IMR-90 (cell line): Measurements from ENCODE around the gene FALEC. TPM values are rescaled to one million over a fixed set of nuclear protein-coding genes. Genes with fewer than 3 reads are reported as not detected.
A peak's percentile ranks its signal among the peaks of the same experiment; 100 is the strongest.

Experiments used
- ATAC-seq: fragments of 200-7000 bp; cut with Tn5 transposase; 2 replicates; pipeline ENCODE4 v1.9.1; 2020; ENCODE audit warnings: low read depth, mild to moderate bottlenecking, moderate library complexity
- BruUV-seq: library from RNA; stranded (reverse); fragments of 400-500 nt; replicated peaks from 2 replicates; lab custom pipeline; 2021; lab: Mats Ljungman, UMichigan
- CTCF ChIA-PET: fragments of 300-600 bp; formaldehyde crosslinking; extraction: SDS; loops from one replicate; lab custom pipeline; 2021; ENCODE audit warnings: antibody characterized with exemption; lab: Yijun Ruan, JAX
- POLR2A ChIA-PET: fragments of 300-600 bp; sonication (Branson Sonifier 250); formaldehyde crosslinking; loops from one replicate; lab custom pipeline; 2022; ENCODE audit warnings: antibody characterized with exemption; ENCODE audit not compliant: unreplicated experiment; lab: Charles Lee
- DNase-seq: peaks from one replicate; pipeline ENCODE4 v3.0.0; 2013
- H2AFZ ChIP-seq: replicated peaks from 2 replicates; pipeline ENCODE3; 2013; ENCODE audit warnings: low read length, mild to moderate bottlenecking; ENCODE audit not compliant: poor library complexity
- H2AK5ac ChIP-seq: 2 replicates; pipeline ENCODE4 v1.6.1; 2013; ENCODE audit warnings: low read depth, low read length, inconsistent platforms
- H2AK9ac ChIP-seq: replicated peaks from 2 replicates; pipeline ENCODE3; 2013; ENCODE audit warnings: mild to moderate bottlenecking, low read depth, low read length, moderate library complexity; ENCODE audit not compliant: poor library complexity
- H2BK120ac ChIP-seq: 2 replicates; pipeline ENCODE4 v1.6.1; 2013; ENCODE audit warnings: low read depth, low read length, inconsistent platforms
- H2BK15ac ChIP-seq: 3 replicates; pipeline ENCODE4 v1.6.1; 2013; ENCODE audit warnings: low read depth, low read length, inconsistent platforms
- H2BK20ac ChIP-seq: 2 replicates; pipeline ENCODE4 v1.6.1; 2013; ENCODE audit warnings: low read depth, mild to moderate bottlenecking, inconsistent platforms, low read length, moderate library complexity
- H2BK5ac ChIP-seq: 2 replicates; pipeline ENCODE4 v1.6.1; 2013; ENCODE audit warnings: mild to moderate bottlenecking, low read depth, low read length, inconsistent platforms; ENCODE audit not compliant: poor library complexity, severe bottlenecking
- H3K14ac ChIP-seq: replicated peaks from 2 replicates; pipeline ENCODE4 v1.6.1; 2013; ENCODE audit warnings: low read depth, low read length, inconsistent platforms
- H3K18ac ChIP-seq: 2 replicates; pipeline ENCODE4 v1.6.1; 2013; ENCODE audit warnings: low read depth, low read length, control low read depth
- H3K23ac ChIP-seq: 2 replicates; pipeline ENCODE4 v1.6.1; 2013; ENCODE audit warnings: low read depth, low read length, inconsistent platforms
- H3K27ac ChIP-seq: 2 replicates; pipeline ENCODE4 v1.5.1; 2013; ENCODE audit warnings: mild to moderate bottlenecking, control low read depth, low read length; ENCODE audit not compliant: insufficient read depth
- H3K27me3 ChIP-seq: 2 replicates; pipeline ENCODE4 v1.6.1; 2013; ENCODE audit warnings: low read length; ENCODE audit not compliant: control insufficient read depth, insufficient read depth
- H3K36me3 ChIP-seq: 2 replicates; pipeline ENCODE4 v1.6.1; 2013; ENCODE audit warnings: low read length, mixed read lengths; ENCODE audit not compliant: control insufficient read depth, insufficient read depth
- H3K4ac ChIP-seq: 2 replicates; pipeline ENCODE4 v1.6.1; 2013; ENCODE audit warnings: low read depth, low read length, inconsistent platforms
- H3K4me1 ChIP-seq: 2 replicates; pipeline ENCODE4 v1.6.1; 2013; ENCODE audit warnings: low read length, mixed read lengths; ENCODE audit not compliant: control insufficient read depth, insufficient read depth
- H3K4me2 ChIP-seq: 2 replicates; pipeline ENCODE4 v1.6.1; 2013; ENCODE audit warnings: low read depth, mild to moderate bottlenecking, control low read depth, low read length, moderate library complexity
- H3K4me3 ChIP-seq: 2 replicates; pipeline ENCODE4 v1.5.1; 2013; ENCODE audit warnings: low read depth, mild to moderate bottlenecking, control low read depth, low read length, moderate library complexity; ENCODE audit not compliant: insufficient read depth
- H3K56ac ChIP-seq: 2 replicates; pipeline ENCODE4 v1.6.1; 2013; ENCODE audit warnings: low read length, inconsistent platforms; ENCODE audit not compliant: insufficient read depth; ENCODE audit errors: extremely low read depth
- H3K79me1 ChIP-seq, 2 experiments: 2 replicates each; pipeline ENCODE4 v1.6.1; 2013; ENCODE audit warnings: low read length in 2 of 2, inconsistent platforms in 1 of 2, low read depth in 1 of 2
- H3K9ac ChIP-seq: 2 replicates; pipeline ENCODE4 v1.6.1; 2013; ENCODE audit warnings: low read depth, low read length, control low read depth
- H3K9me1 ChIP-seq: 2 replicates; pipeline ENCODE4 v1.6.1; 2013; ENCODE audit warnings: low read length, inconsistent platforms; ENCODE audit not compliant: insufficient read depth
- H3K9me3 ChIP-seq: 2 replicates; pipeline ENCODE4 v1.6.1; 2013; ENCODE audit warnings: low read length; ENCODE audit not compliant: control insufficient read depth, insufficient read depth
- H4K20me1 ChIP-seq: 2 replicates; pipeline ENCODE4 v1.6.1; 2013; ENCODE audit warnings: low read length, inconsistent platforms; ENCODE audit not compliant: insufficient read depth
- H4K5ac ChIP-seq: 2 replicates; pipeline ENCODE4 v1.6.1; 2013; ENCODE audit warnings: mild to moderate bottlenecking, low read depth, low read length, control low read depth
- H4K8ac ChIP-seq, 2 experiments: 2 replicates each; pipeline ENCODE4 v1.6.1; 2013; ENCODE audit warnings: low read depth in 2 of 2, low read length in 2 of 2, control low read depth in 1 of 2, inconsistent platforms in 1 of 2
- H4K91ac ChIP-seq: 2 replicates; pipeline ENCODE4 v1.6.1; 2013; ENCODE audit warnings: low read depth, low read length, inconsistent platforms; ENCODE audit not compliant: insufficient read depth
- BHLHE40 ChIP-seq: fragments of 150-350 bp; IDR thresholded peaks from 2 replicates; pipeline ENCODE4 v1.6.1; 2016; ENCODE audit warnings: mild to moderate bottlenecking, low read depth, low read length
- CEBPB ChIP-seq: IDR thresholded peaks from 2 replicates; pipeline ENCODE4 v1.6.1; 2012; ENCODE audit warnings: low read depth, low read length, improper control_type of control experiment
- CHD1 ChIP-seq: IDR thresholded peaks from 2 replicates; pipeline ENCODE4 v1.6.1; 2012; ENCODE audit warnings: low read depth, low read length, improper control_type of control experiment
- CTCF ChIP-seq: conservative IDR thresholded peaks from 2 replicates; pipeline ENCODE4 v1.5.1; 2012; ENCODE audit warnings: mild to moderate bottlenecking, low read depth, low read length, improper control_type of control experiment
- FOS ChIP-seq: fragments of 150-350 bp; IDR thresholded peaks from 2 replicates; pipeline ENCODE4 v1.6.1; 2016; ENCODE audit warnings: low read depth, low read length
- MAFK ChIP-seq: IDR thresholded peaks from 2 replicates; pipeline ENCODE4 v1.6.1; 2012; ENCODE audit warnings: low read depth, low read length, improper control_type of control experiment
- MXI1 ChIP-seq: IDR thresholded peaks from 2 replicates; pipeline ENCODE4 v1.6.1; 2012; ENCODE audit warnings: low read depth, mild to moderate bottlenecking, low read length, moderate library complexity, borderline replicate concordance
- NFE2L2 ChIP-seq: fragments of 150-350 bp; IDR thresholded peaks from 2 replicates; pipeline ENCODE4 v1.6.1; 2016; ENCODE audit warnings: low read depth, mild to moderate bottlenecking, low read length
- POLR2A ChIP-seq: IDR thresholded peaks from 2 replicates; pipeline ENCODE4 v1.6.1; 2012; ENCODE audit warnings: mild to moderate bottlenecking, low read depth, low read length
- RAD21 ChIP-seq: IDR thresholded peaks from 2 replicates; pipeline ENCODE4 v1.6.1; 2012; ENCODE audit warnings: low read length, improper control_type of control experiment
- RCOR1 ChIP-seq: IDR thresholded peaks from 2 replicates; pipeline ENCODE4 v1.6.1; 2012; ENCODE audit warnings: mild to moderate bottlenecking, low read length, improper control_type of control experiment; ENCODE audit not compliant: insufficient replicate concordance
- RFX5 ChIP-seq: IDR thresholded peaks from 2 replicates; pipeline ENCODE4 v1.8.0; 2012; ENCODE audit warnings: low read depth, mild to moderate bottlenecking, low read length, moderate library complexity
- SMC3 ChIP-seq: fragments of 150-350 bp; IDR thresholded peaks from 2 replicates; pipeline ENCODE4 v1.6.1; 2016; ENCODE audit warnings: low read depth, mild to moderate bottlenecking, antibody characterized with exemption, low read length, moderate library complexity
- USF2 ChIP-seq: fragments of 150-350 bp; IDR thresholded peaks from 2 replicates; pipeline ENCODE4 v1.6.1; 2017; ENCODE audit warnings: mild to moderate bottlenecking, antibody characterized with exemption, low read length, low read depth
- WGBS, 2 experiments: methylation state at CpG; one replicate each; pipeline versions ENCODE4 v1.1.5 to v1.1.7; 2013; ENCODE audit warnings: missing lambda C conversion rate in 2 of 2; ENCODE audit not compliant: insufficient read length in 1 of 2; ENCODE audit errors: extremely low coverage in 2 of 2; 5-methylcytosine and 5-hydroxymethylcytosine counted together
- dilution Hi-C: fragments of 300-500 bp; cut with HindIII; formaldehyde crosslinking; loops from one replicate; pipeline ENCODE4 v1.14.3; 2018; ENCODE audit warnings: low sequenced_read_pairs; ENCODE audit not compliant: unreplicated experiment
- in situ Hi-C: fragments of 300-500 bp; cut with MboI; formaldehyde crosslinking; loops from 3 replicates; pipeline ENCODE4 v1.14.3; 2019; ENCODE audit warnings: low sequenced_read_pairs, inconsistent platforms, mixed read lengths
- intact Hi-C: fragments of 100-400 bp; cut with micrococcal nuclease; formaldehyde crosslinking; loops from 2 replicates; pipeline ENCODE4 v1.10.0; 2022
- polyA plus RNA-seq, 3 experiments: library from polyadenylated mRNA; depleted of rRNA; stranded (reverse); fragments of >200 nt; gene quantifications; 2 replicates each; pipeline ENCODE4 v1.2.3, GENCODE V29; 2012; ENCODE audit warnings: low replicate concordance in 1 of 3
- total RNA-seq: library from RNA; depleted of rRNA; stranded (reverse); fragments of >200 nt; gene quantifications from 2 replicates; pipeline ENCODE4 v1.2.3, GENCODE V29; 2012

FALEC gene
- total and polyA plus RNA-seq, 2 of the 4 experiments (the other 2 are of a cell fraction), result not detected

DNA sequence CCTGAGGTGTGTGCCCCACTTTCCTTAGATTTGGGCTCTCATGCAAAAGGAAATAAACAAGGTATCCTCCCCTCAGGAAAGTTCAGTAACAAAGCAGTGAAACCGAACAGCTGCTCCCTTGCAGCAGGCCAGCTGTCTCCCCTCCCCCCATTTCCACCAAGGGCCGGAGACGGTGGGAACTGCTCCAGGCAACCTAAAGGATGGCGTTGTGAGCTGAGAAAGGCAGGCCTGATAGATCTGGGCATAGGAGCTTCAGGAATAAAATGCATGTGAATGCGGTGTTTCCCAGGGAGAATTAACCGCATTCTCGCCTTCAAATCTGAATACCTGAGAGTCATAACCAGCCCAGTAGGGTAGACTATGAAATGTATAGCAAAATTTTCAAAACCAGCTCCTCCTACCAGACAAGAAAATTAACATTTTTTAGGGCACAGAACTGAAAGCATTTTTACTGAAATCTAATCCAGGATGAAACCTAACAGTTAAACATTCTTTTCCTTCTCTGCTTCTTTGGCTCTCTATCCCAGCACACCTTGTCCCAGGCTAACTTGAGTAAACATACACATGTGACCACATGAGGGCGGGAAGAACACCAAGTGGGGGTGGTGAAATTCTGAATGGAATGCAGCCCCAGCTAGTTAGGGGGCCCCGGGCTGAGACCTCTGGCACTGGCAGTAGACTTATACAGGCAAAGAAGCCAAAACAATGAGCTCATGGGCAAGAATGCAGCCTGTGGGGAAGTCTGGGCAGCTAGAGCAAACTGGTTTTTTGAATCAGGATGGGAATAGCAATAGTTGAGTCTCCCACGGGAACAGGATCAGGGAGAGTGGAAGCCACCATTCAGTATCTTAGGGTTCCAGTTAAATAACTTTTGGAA is 52.4 kb downstream of the FALEC start:
- H2BK5ac ChIP-seq, result peak overlapping the region; percentile 87
- peak overlapping the region; percentile 83 for H2BK120ac ChIP-seq
- intact Hi-C loops (loop anchor here (10.0 kb wide), 1 partner anchor 437 kb away; the partner anchor contains the start of genes MINDY1 and PRUNE1), in situ Hi-C loops (loop anchor here (10.0 kb wide), 1 partner anchor 237 kb away; the partner anchor contains the start of gene CTSK), dilution Hi-C loops (no loop called here)
- H4K5ac ChIP-seq, result peak overlapping the region; percentile 59
- peak overlapping the region; percentile 50 for H3K4me2 ChIP-seq
- no TSS peak for BruUV-seq
- peak overlapping the region; percentile 38 for H3K14ac ChIP-seq
- H3K4me1 ChIP-seq, result peaks cover 33% of the 10 kb centered on the region
- H3K27ac ChIP-seq, result peak overlapping the region; percentile 89
- peak overlapping the region; percentile 82 for H2AK5ac ChIP-seq
- peak overlapping the region; percentile 55; the same call in 2 of the 3 replicates for H2BK15ac ChIP-seq
- POLR2A ChIA-PET, result interaction anchor here (0.6 to 1.9 kb wide), 3 partner anchors 11 to 52 kb away, joined by 3 to 24 read pairs (median 4); partner anchors contain the start of gene MCL1
- H3K79me1 ChIP-seq, result peaks cover 12 to 72% of the 10 kb centered on the region in 2 experiments; a peak in 3 of 4 replicates
- ATAC-seq (peak; percentile 69), DNase-seq (peak; percentile 98)
- CTCF ChIA-PET, result interaction anchor here (0.6 to 1.1 kb wide), 2 partner anchors 52 to 429 kb away, joined by 3 read pairs; no protein-coding TSS in a partner anchor
- peak overlapping the region; percentile 86 for H3K4ac ChIP-seq
- H3K9me1 ChIP-seq, result peaks cover 27% of the 10 kb centered on the region
- no peaks in the 10 kb centered on the region for H3K27me3 ChIP-seq
- peak overlapping the region; percentile 40 for H2AFZ ChIP-seq
- H3K36me3 ChIP-seq, result peaks cover 14% of the 10 kb centered on the region
- H3K23ac ChIP-seq, result peak overlapping the region; percentile 94
- H3K9me3 ChIP-seq, result no peaks in the 10 kb centered on the region
- H4K8ac ChIP-seq, result peak overlapping the region; percentile 14 to 73; a peak in 3 of 4 replicates
- H3K18ac ChIP-seq, result peak overlapping the region; percentile 62
- peaks cover 67% of the 10 kb centered on the region for H4K20me1 ChIP-seq
- peak overlapping the region; percentile 93 for H2AK9ac ChIP-seq
- H3K9ac ChIP-seq, result peak overlapping the region; percentile 66
- H4K91ac ChIP-seq, result peak overlapping the region; percentile 75
- peak overlapping the region; percentile 75; the same call in 1 of the 2 replicates for H3K56ac ChIP-seq
- peak overlapping the region; percentile 18 for H2BK20ac ChIP-seq
- 0% methylated on average over 1 of the region's 10 CpGs; no CpG with 5 or more reads in 1 of the 2 experiments for WGBS, 2 experiments
- H3K4me3 ChIP-seq, result peak overlapping the region; percentile 3; the same call in 1 of the 2 replicates
- TF ChIP-seq MAFK (no peak), RFX5 (no peak), BHLHE40 (peak; percentile 77), RCOR1 (no peak), CTCF (no peak), CEBPB (0 out of 2 replicates have a peak, but pooled peaks have one; percentile 19), MXI1 (no peak), POLR2A (peak; percentile 61), NFE2L2 (0 out of 2 replicates have a peak, but pooled peaks have one; percentile 16), SMC3 (no peak; the same call in 1 of the 2 replicates), FOS (peak; percentile 26; the same call in 1 of the 2 replicates), USF2 (peak; percentile 83), CHD1 (no peak), RAD21 (no peak)
